ENCODE data around the gene CLK3.

The CLK3 gene

DNA sequence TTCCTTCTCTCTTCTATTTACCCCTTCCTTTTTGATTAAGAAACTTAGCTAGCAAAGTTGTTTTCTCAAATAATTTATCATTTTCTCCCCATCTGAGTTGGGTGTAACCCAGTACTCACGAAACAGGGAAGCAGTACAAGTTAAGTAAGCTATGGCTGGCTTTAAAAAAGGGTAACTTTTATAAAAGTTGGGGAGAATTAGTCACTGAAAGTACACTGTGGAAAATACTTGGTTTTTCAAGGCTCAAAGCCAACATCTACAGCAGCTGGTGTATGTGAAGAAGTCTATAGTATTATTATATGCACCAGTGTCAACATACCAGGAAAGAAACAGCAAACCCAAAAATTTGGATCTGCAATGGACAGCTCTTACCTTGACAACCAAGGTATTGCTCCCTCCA lies 25.5 kb downstream of the CLK3 start:
- no peak overlapping the region for H3K14ac ChIP-seq (ENCODE audit: low read length in 2 of 2)
- no peak overlapping the region for H3K18ac ChIP-seq (ENCODE audit: low read depth in 1 of 2, low read length in 2 of 2)

DNA sequence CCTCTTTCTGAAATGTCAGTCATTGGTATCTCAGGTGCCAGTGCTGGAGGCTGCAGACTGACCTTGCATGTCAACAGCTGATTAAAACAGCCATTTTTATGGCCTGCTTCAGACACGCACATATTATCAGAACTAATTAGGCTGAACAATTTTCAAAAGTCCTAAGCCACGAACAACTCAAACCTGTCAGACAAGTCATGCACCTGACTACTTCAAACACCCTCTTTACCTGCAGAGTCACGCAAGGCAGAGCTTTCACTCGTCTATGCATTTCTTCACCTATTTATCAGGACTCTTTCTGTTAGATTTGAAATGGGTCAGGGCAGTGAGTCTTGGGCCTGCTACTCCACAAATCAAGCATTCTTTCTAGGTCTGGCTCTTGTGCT lies 26.7 kb downstream of the CLK3 start:
- H3K4me3 ChIP-seq (ENCODE audit: insufficient read depth in 1 of 2, low read depth in 1 of 2, low read length in 2 of 2), result no peak overlapping the region
- H4K8ac ChIP-seq (ENCODE audit: low read length), result no peak overlapping the region
- peaks cover 50% of the 10 kb centered on the region for H3K79me1 ChIP-seq (replicated peaks; ENCODE audit: low read length, poor library complexity, severe bottlenecking)
- WGBS, result 81% methylated on average over 4 of the region's 4 CpGs
- no peak overlapping the region for H3K18ac ChIP-seq (ENCODE audit: low read depth in 1 of 2, low read length in 2 of 2)
- H3K23ac ChIP-seq (ENCODE audit: low read length in 2 of 2), result no peak overlapping the region
- no peak overlapping the region for H3K14ac ChIP-seq (ENCODE audit: low read length in 2 of 2)
- no peak overlapping the region for H2BK15ac ChIP-seq (ENCODE audit: low read depth, poor library complexity, severe bottlenecking)
- H3K9me3 ChIP-seq (ENCODE audit: control insufficient read depth, low read length), result no peaks in the 10 kb centered on the region
- H3K4ac ChIP-seq (ENCODE audit: low read depth in 1 of 2, low read length in 2 of 2), result no peak overlapping the region
- DNase-seq, result no peak
- no peaks in the 10 kb centered on the region for H3K27me3 ChIP-seq (ENCODE audit: control insufficient read depth in 1 of 2, insufficient read depth in 1 of 2, low read length in 2 of 2)
- H2BK12ac ChIP-seq (ENCODE audit: low read length in 2 of 2), result no peak overlapping the region
- no peak overlapping the region for H2BK120ac ChIP-seq (ENCODE audit: low read depth, low read length)
- no peak overlapping the region for H4K91ac ChIP-seq (ENCODE audit: low read length)
- H3K4me1 ChIP-seq (ENCODE audit: control insufficient read depth, insufficient read depth, low read depth, low read length), result peaks cover 6% of the 10 kb centered on the region
- no peak overlapping the region for H3K4me2 ChIP-seq (ENCODE audit: low read length, poor library complexity, severe bottlenecking)
- no peak overlapping the region for H3K9ac ChIP-seq (ENCODE audit: low read length)
- H2AK5ac ChIP-seq (ENCODE audit: low read length, severe bottlenecking), result no peak overlapping the region
- no peak overlapping the region for H3K27ac ChIP-seq (ENCODE audit: low read length, poor library complexity, severe bottlenecking)
- no peak overlapping the region for H2AFZ ChIP-seq (ENCODE audit: low read depth, low read length)
- peaks cover 22 to 41% of the 10 kb centered on the region in 2 experiments for H3K36me3 ChIP-seq (ENCODE audit: control insufficient read depth in 1 of 2, insufficient read depth in 2 of 2, low read depth in 1 of 2, low read length in 2 of 2)
- no peak overlapping the region for H2BK5ac ChIP-seq (ENCODE audit: low read depth, low read length, poor library complexity, severe bottlenecking)

More for the DNA sequence above, 25.5 kb downstream of the CLK3 start:
- H4K91ac ChIP-seq (ENCODE audit: low read length), result no peak overlapping the region
- H2AFZ ChIP-seq (ENCODE audit: low read depth, low read length), result no peak overlapping the region
- no peak overlapping the region for H2BK12ac ChIP-seq (ENCODE audit: low read length in 2 of 2)
- no peaks in the 10 kb centered on the region for H3K9me3 ChIP-seq (ENCODE audit: control insufficient read depth, low read length)
- peaks cover 6% of the 10 kb centered on the region for H3K4me1 ChIP-seq (ENCODE audit: control insufficient read depth, insufficient read depth, low read depth, low read length)
- H3K4me2 ChIP-seq (ENCODE audit: low read length, poor library complexity, severe bottlenecking), result no peak overlapping the region
- H3K4me3 ChIP-seq (ENCODE audit: insufficient read depth in 1 of 2, low read depth in 1 of 2, low read length in 2 of 2), result no peak overlapping the region
- H3K27me3 ChIP-seq (ENCODE audit: control insufficient read depth in 1 of 2, insufficient read depth in 1 of 2, low read length in 2 of 2), result no peaks in the 10 kb centered on the region
- H2AK5ac ChIP-seq (ENCODE audit: low read length, severe bottlenecking), result no peak overlapping the region
- no peak overlapping the region for H3K23ac ChIP-seq (ENCODE audit: low read length in 2 of 2)
- no peak overlapping the region for H3K9ac ChIP-seq (ENCODE audit: low read length)
- H2BK5ac ChIP-seq (ENCODE audit: low read depth, low read length, poor library complexity, severe bottlenecking), result no peak overlapping the region
- H3K4ac ChIP-seq (ENCODE audit: low read depth in 1 of 2, low read length in 2 of 2), result no peak overlapping the region
- H2BK120ac ChIP-seq (ENCODE audit: low read depth, low read length), result no peak overlapping the region
- peaks cover 33 to 52% of the 10 kb centered on the region in 2 experiments for H3K36me3 ChIP-seq (ENCODE audit: control insufficient read depth in 1 of 2, insufficient read depth in 2 of 2, low read depth in 1 of 2, low read length in 2 of 2)
- H4K8ac ChIP-seq (ENCODE audit: low read length), result no peak overlapping the region
- no peak overlapping the region for H3K27ac ChIP-seq (ENCODE audit: low read length, poor library complexity, severe bottlenecking)
- H2BK15ac ChIP-seq (ENCODE audit: low read depth, poor library complexity, severe bottlenecking), result no peak overlapping the region
- peaks cover 52% of the 10 kb centered on the region for H3K79me1 ChIP-seq (replicated peaks; ENCODE audit: low read length, poor library complexity, severe bottlenecking)
- 100% methylated on average over 1 of the region's 1 CpG for WGBS
- DNase-seq, result no peak

DNA sequence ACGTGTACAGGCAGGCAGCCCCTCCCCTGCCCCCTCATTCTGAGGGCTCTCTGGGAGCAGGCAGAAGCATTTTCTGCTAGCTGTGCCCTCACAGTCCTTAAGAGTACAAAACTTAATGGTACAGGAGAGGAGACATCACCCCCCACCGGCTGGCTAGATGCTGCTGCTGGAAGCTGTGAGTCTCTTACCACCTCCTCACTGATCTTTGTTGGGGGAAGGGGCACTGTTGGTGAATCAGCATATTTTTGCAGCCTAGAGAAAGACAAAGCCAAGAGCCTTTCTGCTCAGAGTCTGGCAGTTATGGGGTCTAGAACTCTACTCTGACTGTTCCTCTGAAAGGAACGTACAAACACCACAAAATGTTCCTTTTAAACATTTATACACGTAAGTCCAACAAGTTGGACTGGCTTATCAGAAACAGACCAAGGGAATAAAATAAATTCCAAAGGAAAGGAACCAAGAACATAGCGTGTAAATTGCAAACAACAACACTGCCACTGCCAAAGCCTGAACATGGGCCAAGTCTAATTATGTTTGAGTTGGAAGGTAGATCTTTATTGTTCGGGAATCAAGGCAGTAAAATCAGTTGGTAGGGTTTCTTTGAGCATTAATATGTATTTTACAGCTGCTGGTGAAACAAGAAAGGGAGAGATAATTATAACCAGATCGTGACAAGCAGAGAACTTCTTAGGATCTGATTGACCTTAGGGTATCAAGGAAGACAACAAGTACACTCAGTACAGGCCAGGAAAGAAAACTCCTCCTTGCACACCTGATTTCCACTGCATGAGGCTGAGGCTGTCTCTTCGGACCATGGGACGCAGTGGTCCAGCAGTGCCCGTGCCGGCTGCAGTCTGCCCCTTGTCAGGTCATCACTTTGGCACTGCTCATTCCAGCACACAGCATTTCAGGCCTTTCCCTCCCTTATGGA lies 27.4 kb downstream of the CLK3 start:
- Histone ChIP-seq H3K4ac (ENCODE audit: low read depth in 1 of 2, low read length in 2 of 2) (no peak overlapping the region), H3K18ac (ENCODE audit: low read depth in 1 of 2, low read length in 2 of 2) (peak overlapping the region in 1 of 2 experiments; percentile 19), H3K36me3 (ENCODE audit: control insufficient read depth in 1 of 2, insufficient read depth in 2 of 2, low read depth in 1 of 2, low read length in 2 of 2) (peaks cover 17 to 39% of the 10 kb centered on the region in 2 experiments), H3K27me3 (ENCODE audit: control insufficient read depth in 1 of 2, insufficient read depth in 1 of 2, low read length in 2 of 2) (no peaks in the 10 kb centered on the region), H4K8ac (ENCODE audit: low read length) (no peak overlapping the region), H2BK5ac (ENCODE audit: low read depth, low read length, poor library complexity, severe bottlenecking) (no peak overlapping the region), H3K14ac (ENCODE audit: low read length in 2 of 2) (peak overlapping the region in 1 of 2 experiments; percentile 69), H2AK5ac (ENCODE audit: low read length, severe bottlenecking) (no peak overlapping the region), H3K9ac (ENCODE audit: low read length) (no peak overlapping the region), H2AFZ (ENCODE audit: low read depth, low read length) (no peak overlapping the region), H4K91ac (ENCODE audit: low read length) (no peak overlapping the region), H3K4me2 (ENCODE audit: low read length, poor library complexity, severe bottlenecking) (no peak overlapping the region), H3K4me3 (ENCODE audit: insufficient read depth in 1 of 2, low read depth in 1 of 2, low read length in 2 of 2) (no peak overlapping the region), H3K79me1 (replicated peaks; ENCODE audit: low read length, poor library complexity, severe bottlenecking) (peaks cover 52% of the 10 kb centered on the region), H2BK120ac (ENCODE audit: low read depth, low read length) (no peak overlapping the region), H2BK12ac (ENCODE audit: low read length in 2 of 2) (no peak overlapping the region), H3K9me3 (ENCODE audit: control insufficient read depth, low read length) (no peaks in the 10 kb centered on the region), H2BK15ac (ENCODE audit: low read depth, poor library complexity, severe bottlenecking) (no peak overlapping the region), H3K27ac (ENCODE audit: low read length, poor library complexity, severe bottlenecking) (no peak overlapping the region), H3K4me1 (ENCODE audit: control insufficient read depth, insufficient read depth, low read depth, low read length) (peaks cover 6% of the 10 kb centered on the region), H3K23ac (ENCODE audit: low read length in 2 of 2) (peak overlapping the region in 1 of 2 experiments; percentile 79)
- peak; percentile 24 for DNase-seq
- 87% methylated on average over 11 of the region's 11 CpGs for WGBS

DNA sequence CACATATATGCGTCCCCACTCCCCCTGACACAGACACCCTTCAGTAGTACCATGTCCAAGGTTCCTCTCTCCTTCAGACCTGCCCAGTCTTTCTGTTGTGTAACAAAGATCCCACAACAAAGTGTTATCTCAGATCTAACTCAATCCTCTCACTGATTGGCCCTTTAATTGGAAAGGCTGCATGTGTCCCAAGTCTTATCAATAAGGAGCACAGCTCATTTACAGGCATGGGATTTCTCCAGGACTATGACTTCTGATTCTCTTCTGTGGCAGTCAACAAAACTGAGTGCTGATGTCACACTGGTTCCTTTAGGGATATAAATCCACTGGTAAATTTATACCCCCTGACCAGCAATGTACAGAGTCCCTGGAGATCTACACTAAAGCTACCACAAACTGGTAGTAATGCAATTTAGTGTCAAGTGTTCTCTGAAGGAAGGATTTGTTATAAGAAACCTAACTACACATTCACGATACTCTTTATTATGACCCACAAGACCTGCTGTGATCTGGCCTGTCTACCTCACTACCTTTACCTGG lies 28.1 kb downstream of the CLK3 start:
- no peak overlapping the region for H2AFZ ChIP-seq (ENCODE audit: low read depth, low read length)
- H3K4ac ChIP-seq (ENCODE audit: low read depth in 1 of 2, low read length in 2 of 2), result no peak overlapping the region
- no peak overlapping the region for H2BK15ac ChIP-seq (ENCODE audit: low read depth, poor library complexity, severe bottlenecking)
- H2BK5ac ChIP-seq (ENCODE audit: low read depth, low read length, poor library complexity, severe bottlenecking), result no peak overlapping the region
- H3K27ac ChIP-seq (ENCODE audit: low read length, poor library complexity, severe bottlenecking), result no peak overlapping the region
- H3K79me1 ChIP-seq (replicated peaks; ENCODE audit: low read length, poor library complexity, severe bottlenecking), result peaks cover 56% of the 10 kb centered on the region
- no peak overlapping the region for H2AK5ac ChIP-seq (ENCODE audit: low read length, severe bottlenecking)
- H3K18ac ChIP-seq (ENCODE audit: low read depth in 1 of 2, low read length in 2 of 2), result no peak overlapping the region
- no peak overlapping the region for H3K9ac ChIP-seq (ENCODE audit: low read length)
- peak overlapping the region in 1 of 2 experiments; percentile 49 for H3K23ac ChIP-seq (ENCODE audit: low read length in 2 of 2)
- peaks cover 17 to 34% of the 10 kb centered on the region in 2 experiments for H3K36me3 ChIP-seq (ENCODE audit: control insufficient read depth in 1 of 2, insufficient read depth in 2 of 2, low read depth in 1 of 2, low read length in 2 of 2)
- H3K14ac ChIP-seq (ENCODE audit: low read length in 2 of 2), result peak overlapping the region in 1 of 2 experiments; percentile 69
- H4K8ac ChIP-seq (ENCODE audit: low read length), result no peak overlapping the region
- no peak overlapping the region for H3K4me2 ChIP-seq (ENCODE audit: low read length, poor library complexity, severe bottlenecking)
- H2BK12ac ChIP-seq (ENCODE audit: low read length in 2 of 2), result no peak overlapping the region
- H3K4me1 ChIP-seq (ENCODE audit: control insufficient read depth, insufficient read depth, low read depth, low read length), result peaks cover 6% of the 10 kb centered on the region
- WGBS, result over 99% methylated on average over 2 of the region's 2 CpGs
- H3K9me3 ChIP-seq (ENCODE audit: control insufficient read depth, low read length), result no peaks in the 10 kb centered on the region
- H3K27me3 ChIP-seq (ENCODE audit: control insufficient read depth in 1 of 2, insufficient read depth in 1 of 2, low read length in 2 of 2), result no peaks in the 10 kb centered on the region
- DNase-seq, result no peak
- no peak overlapping the region for H4K91ac ChIP-seq (ENCODE audit: low read length)
- no peak overlapping the region for H2BK120ac ChIP-seq (ENCODE audit: low read depth, low read length)
- no peak overlapping the region for H3K4me3 ChIP-seq (ENCODE audit: insufficient read depth in 1 of 2, low read depth in 1 of 2, low read length in 2 of 2)
